GM21515 (cell line): ENCODE results near the gene NAALADL2.
"Not testable (repeated sequence)": the region's sequence is repeated elsewhere in the genome, so short reads cannot be mapped to it uniquely, and the experiment has no call there.

Experiments
- ATAC-seq: cut with Tn5 transposase; IDR thresholded peaks from one replicate; pipeline ENCODE4 v1.9.1; 2021; ENCODE audit not compliant: unreplicated experiment

Gene NAALADL2

DNA sequence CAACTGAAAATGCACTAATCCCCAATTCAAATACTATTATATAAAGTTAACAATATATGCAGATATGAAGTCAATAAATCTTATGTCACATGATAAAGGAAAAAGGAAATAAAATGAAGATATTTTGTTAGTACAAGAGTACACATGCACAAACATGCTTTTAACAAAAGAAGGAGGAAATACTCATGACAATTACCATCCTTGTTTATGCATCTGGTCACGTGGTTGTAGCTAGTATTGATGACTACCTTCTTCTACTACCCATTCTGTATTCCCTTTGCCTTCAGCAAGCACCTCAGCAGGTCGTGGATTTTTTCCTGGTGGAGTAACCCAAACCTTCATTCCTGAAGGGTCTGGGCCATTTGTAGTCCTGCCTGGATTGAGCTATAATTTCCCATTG is 669.6 kb downstream of the NAALADL2 start:
- not testable (repeated sequence) for ATAC-seq

GRCh38 chr3:175535351-175535750 is 676.2 kb downstream of the NAALADL2 start:
- ATAC-seq = no peak

- no peak for ATAC-seq
Measured at GRCh38 chr3:175546115-175546514, 687.0 kb downstream of the NAALADL2 start.

- no peak for ATAC-seq
Measured at GRCh38 chr3:175552929-175553328, 693.8 kb downstream of the NAALADL2 start.

- ATAC-seq = no peak
Measured at GRCh38 chr3:175554801-175555200, 695.7 kb downstream of the NAALADL2 start.

- ATAC-seq = no peak
Measured at GRCh38 chr3:175558261-175558660, 699.1 kb downstream of the NAALADL2 start.

- ATAC-seq = no peak
Measured at GRCh38 chr3:175564363-175564762, 705.2 kb downstream of the NAALADL2 start.

DNA sequence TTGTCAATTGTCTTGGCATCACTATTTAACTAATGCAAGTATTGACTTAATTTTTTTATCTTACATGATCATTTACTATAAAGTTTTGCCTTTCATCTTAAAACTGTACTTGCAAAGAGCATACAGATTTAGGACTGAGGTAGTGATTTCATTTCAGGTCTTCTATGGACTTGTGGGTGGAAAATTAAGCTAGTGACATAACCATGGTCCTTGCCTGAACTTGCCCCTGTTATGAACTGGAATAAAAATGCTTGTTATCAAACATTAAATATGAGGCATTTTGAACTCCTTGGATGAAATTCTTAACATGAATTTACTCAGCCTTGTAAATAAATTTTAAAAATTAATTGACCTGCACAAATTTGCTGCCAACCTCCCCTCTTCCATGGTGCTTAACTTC is 712.0 kb downstream of the NAALADL2 start:
- ATAC-seq = no peak

GRCh38 chr3:175573226-175573625 is 714.1 kb downstream of the NAALADL2 start:
- ATAC-seq = no peak

GRCh38 chr3:175580318-175580717 is 721.2 kb downstream of the NAALADL2 start:
- no peak for ATAC-seq

GRCh38 chr3:175585898-175586297 is 726.8 kb downstream of the NAALADL2 start:
- ATAC-seq = no peak

DNA sequence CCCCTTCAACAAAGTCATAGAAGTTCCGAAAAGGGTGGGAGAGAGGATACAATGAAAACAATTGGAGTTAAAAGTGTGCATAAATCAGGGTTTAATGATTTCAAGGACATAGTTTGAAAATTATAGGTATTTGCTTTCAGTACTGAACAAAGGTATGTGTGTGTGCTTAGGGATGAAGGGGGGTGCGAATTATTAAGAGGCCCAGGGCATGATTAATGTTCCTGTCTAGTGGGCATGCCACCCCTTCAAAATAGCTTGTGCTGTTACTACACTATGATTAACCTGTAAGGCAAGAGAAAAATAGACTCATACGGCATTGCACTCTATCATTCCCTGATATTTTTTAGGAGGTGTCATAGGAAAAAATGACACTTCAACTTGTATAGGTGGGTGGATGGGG is 731.6 kb downstream of the NAALADL2 start:
- ATAC-seq = no peak

- no peak for ATAC-seq
Measured at GRCh38 chr3:175591375-175591774, 732.2 kb downstream of the NAALADL2 start.

GRCh38 chr3:175593331-175593730 is 734.2 kb downstream of the NAALADL2 start:
- no peak for ATAC-seq

DNA sequence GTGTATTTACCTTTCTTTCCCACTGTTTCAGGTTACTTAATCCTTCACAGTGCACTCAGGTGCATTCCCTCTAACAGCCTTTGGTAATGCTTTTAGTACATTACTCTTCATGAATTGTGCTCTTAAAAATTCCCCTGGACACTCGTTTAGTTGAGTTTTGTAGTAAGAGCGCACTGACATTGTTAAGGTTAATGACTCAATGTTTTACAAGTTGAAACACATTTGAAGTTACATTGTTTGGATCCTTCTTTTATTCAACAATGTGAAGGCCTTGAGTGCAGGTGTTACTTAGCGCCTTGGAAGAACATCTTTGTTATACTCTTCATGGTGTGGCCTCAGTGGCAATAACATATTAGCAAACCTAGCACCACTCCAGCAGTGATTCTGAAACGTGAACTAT is 739.6 kb downstream of the NAALADL2 start:
- no peak for ATAC-seq

DNA sequence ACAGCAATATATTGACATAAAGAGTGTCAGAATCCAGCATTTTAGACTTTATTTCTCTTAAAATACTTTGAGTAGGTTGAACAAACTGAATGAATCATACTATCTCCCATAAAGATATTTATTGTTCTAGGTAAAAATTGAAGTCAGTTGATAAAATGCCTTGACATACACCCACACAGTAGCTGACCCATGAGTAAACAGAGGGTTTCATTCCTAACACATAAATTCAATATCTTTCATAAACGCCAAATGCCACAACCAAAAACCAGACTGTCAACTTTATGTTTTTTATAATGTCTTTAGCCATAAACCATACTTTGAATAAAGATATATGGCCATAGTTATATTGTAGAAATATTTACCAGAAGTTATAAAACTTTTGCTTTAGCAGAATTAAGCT is 742.4 kb downstream of the NAALADL2 start:
- ATAC-seq = no peak

GRCh38 chr3:175605851-175606250 is 746.7 kb downstream of the NAALADL2 start:
- ATAC-seq = no peak

GRCh38 chr3:175606650-175607318 is 747.6 kb downstream of the NAALADL2 start:
- ATAC-seq = no peak

GRCh38 chr3:175608356-175608755 is 749.2 kb downstream of the NAALADL2 start:
- no peak for ATAC-seq

GRCh38 chr3:175608911-175609310 is 749.8 kb downstream of the NAALADL2 start:
- no peak for ATAC-seq

- no peak for ATAC-seq
Measured at GRCh38 chr3:175612487-175613196, 753.5 kb downstream of the NAALADL2 start.

DNA sequence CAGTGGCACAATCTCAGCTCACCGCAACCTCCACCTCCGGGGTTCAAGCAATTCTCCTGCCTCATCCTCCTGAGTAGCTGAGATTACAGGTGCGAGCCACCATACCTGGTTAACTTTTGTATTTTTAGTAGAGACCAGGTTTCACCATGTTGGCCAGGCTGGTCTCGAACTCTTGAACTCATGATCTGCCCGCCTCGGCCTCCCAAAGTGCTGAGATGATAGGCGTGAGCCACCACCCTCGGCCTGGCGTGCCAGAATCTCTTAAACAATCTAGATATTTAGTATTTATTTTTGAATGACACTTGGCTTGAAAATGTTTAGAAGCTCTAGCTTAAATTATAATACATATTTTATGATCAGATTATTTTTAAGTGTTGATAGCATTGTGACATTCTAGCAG is 755.0 kb downstream of the NAALADL2 start:
- ATAC-seq = not testable (repeated sequence)

DNA sequence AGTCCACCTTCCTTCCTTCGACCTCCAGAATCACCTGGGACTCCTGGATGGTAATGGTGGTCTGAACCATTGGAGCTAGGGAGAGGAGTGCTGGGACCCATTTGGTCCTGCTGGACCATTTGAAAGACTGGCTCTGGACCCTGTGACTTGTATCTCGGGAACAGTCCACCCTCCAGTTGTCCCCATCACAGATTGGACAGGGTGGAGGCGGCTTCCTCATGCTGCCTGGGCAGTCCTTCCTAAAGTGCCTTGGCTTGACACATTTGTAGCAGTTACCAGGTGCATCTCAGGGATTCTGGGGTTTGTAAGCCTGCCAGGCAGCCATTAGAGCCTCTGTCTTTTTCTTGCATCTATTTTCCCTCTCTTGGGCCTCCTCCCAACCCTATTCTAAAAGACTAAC is 758.1 kb downstream of the NAALADL2 start:
- no peak for ATAC-seq
